GM12801 (cell line): Measurements from ENCODE around the gene SMYD1.

Source experiments
- CTCF ChIP-seq: IDR thresholded peaks from one replicate; pipeline ENCODE4 v1.5.1; 2011; ENCODE audit warnings: control low read depth; ENCODE audit not compliant: insufficient read length; ENCODE audit errors: extremely low read depth

Gene SMYD1

GRCh38 chr2:88081924-88082608 is 14.4 kb downstream of the SMYD1 start:
- no peak for TF ChIP-seq CTCF

GRCh38 chr2:88082781-88083180 is 15.2 kb downstream of the SMYD1 start:
- TF ChIP-seq CTCF = no peak

GRCh38 chr2:88085099-88085498 is 17.5 kb downstream of the SMYD1 start:
- TF ChIP-seq CTCF = no peak

GRCh38 chr2:88085602-88086001 is 18.0 kb downstream of the SMYD1 start:
- no peak for TF ChIP-seq CTCF

GRCh38 chr2:88086401-88086800 is 18.8 kb downstream of the SMYD1 start:
- TF ChIP-seq CTCF = no peak

- no peak for TF ChIP-seq CTCF
Measured at GRCh38 chr2:88087073-88087472, 19.4 kb downstream of the SMYD1 start.

- no peak for TF ChIP-seq CTCF
Measured at GRCh38 chr2:88087763-88088162, 20.1 kb downstream of the SMYD1 start.
